ENCODE data around the gene SPECC1. TPM values are rescaled to one million over a fixed set of nuclear protein-coding genes. Genes with fewer than 3 reads are reported as not detected.
"Not testable (repeated sequence)": the region's sequence is repeated elsewhere in the genome, so short reads cannot be mapped to it uniquely, and the experiment has no call there.

Gene SPECC1
- polyA plus RNA-seq, 1 experiment: 56.4 TPM

DNA sequence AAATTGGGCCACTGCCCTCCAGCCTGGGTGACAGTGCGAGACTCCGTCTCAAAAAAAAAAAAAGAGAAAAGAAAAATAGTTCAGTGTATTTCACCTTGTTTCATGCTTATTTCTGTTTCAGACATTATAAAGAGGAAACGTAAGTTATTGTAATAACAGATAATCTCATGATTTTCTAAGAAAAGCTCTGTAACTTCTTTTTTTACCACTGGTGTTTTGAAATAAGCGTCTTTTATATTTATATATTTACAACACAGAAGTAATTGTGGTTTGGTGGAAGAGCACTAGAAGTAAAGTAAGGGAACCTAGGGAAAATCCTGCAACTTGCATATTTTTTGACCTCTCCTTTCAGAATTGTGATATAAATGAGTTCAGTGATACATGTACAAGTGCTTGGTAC is 354.7 kb downstream of the SPECC1 start:
- POLR2A ChIA-PET; H3K4me3 ChIP-seq (ENCODE audit: low read depth, low read length); H3K27ac ChIP-seq (ENCODE audit: low read depth, low read length); H3K27me3 ChIP-seq (ENCODE audit: control insufficient read depth, insufficient read depth, low read length); DNase-seq (ENCODE audit: low read depth, low spot score); CTCF ChIA-PET; H3K9me3 ChIP-seq (ENCODE audit: control insufficient read depth, insufficient read depth, low read length): not testable (repeated sequence)

Small RNAs within 50 kb of the gene (small RNA-seq; reads per million reads assigned to genes)
- not detected for gene AC008088.1 (ENCODE audit: insufficient read length, low read depth)
- not detected for gene RNU6-1057P (ENCODE audit: insufficient read length, low read depth)
- not detected for gene RNU6-258P (ENCODE audit: insufficient read length, low read depth)
- not detected for gene RNU6-467P (ENCODE audit: insufficient read length, low read depth)

Other genes starting within 250 kb of the SPECC1 start
- gene ULK2, start 141.4 kb upstream of the SPECC1 start, polyA plus RNA-seq (2011; rRNA removed): 33.0 and 33.9 TPM in 2 replicates
- 26.8 and 33.2 TPM in 2 replicates for gene AKAP10, start 31.5 kb upstream of the SPECC1 start, polyA plus RNA-seq (2011; rRNA removed)

Measured in AG04450 (cell line).